Neural cell (in vitro differentiated cells): Measurements from ENCODE around the gene PAN2. TPM values are rescaled to one million over a fixed set of nuclear protein-coding genes. Genes with fewer than 3 reads are reported as not detected.

Experiments
- H2AFZ ChIP-seq: fragments of 200-600, 300-800 bp; sonication (generic), shearing (Covaris generic); 2 replicates; pipeline ENCODE4 v1.6.0; 2014; ENCODE audit warnings: low read depth, mild to moderate bottlenecking, antibody characterized with exemption, low read length, moderate library complexity
- H3F3A ChIP-seq: fragments of 200-600 bp; shearing (Covaris generic); 2 replicates; pipeline ENCODE4 v1.6.1; 2016; ENCODE audit warnings: mild to moderate bottlenecking, moderate library complexity, mixed read lengths, antibody characterized with exemption, low read length; ENCODE audit not compliant: insufficient read depth, poor library complexity, severe bottlenecking
- H3K27ac ChIP-seq: fragments of 200-600, 300-800 bp; sonication (generic), shearing (Covaris generic); 2 replicates; pipeline ENCODE4 v1.5.1; 2014; ENCODE audit warnings: mild to moderate bottlenecking, low read length, moderate library complexity
- H3K27me3 ChIP-seq: fragments of 300-800, 200-600 bp; sonication (generic), shearing (Covaris generic); 2 replicates; pipeline ENCODE4 v1.6.0; 2014; ENCODE audit warnings: mild to moderate bottlenecking, low read depth, low read length, moderate library complexity; ENCODE audit not compliant: insufficient read depth
- H3K36me3 ChIP-seq: fragments of 300-800, 200-600 bp; sonication (generic), shearing (Covaris generic); 2 replicates; pipeline ENCODE4 v1.5.1; 2014; ENCODE audit warnings: mild to moderate bottlenecking, antibody characterized with exemption, low read length, moderate library complexity; ENCODE audit not compliant: insufficient read depth
- H3K4me2 ChIP-seq: fragments of 300-800, 200-600 bp; sonication (generic), shearing (Covaris generic); 2 replicates; pipeline ENCODE4 v1.6.0; 2014; ENCODE audit warnings: mild to moderate bottlenecking, low read length
- H3K4me3 ChIP-seq: fragments of 300-800, 200-600 bp; sonication (generic), shearing (Covaris generic); 2 replicates; pipeline ENCODE4 v1.5.1; 2014; ENCODE audit warnings: mild to moderate bottlenecking, low read length, moderate library complexity
- H3K79me2 ChIP-seq: fragments of 200-600 bp; shearing (Covaris generic); replicated peaks from 2 replicates; pipeline ENCODE4 v1.6.0; 2014; ENCODE audit warnings: mild to moderate bottlenecking, low read length, moderate library complexity; ENCODE audit not compliant: insufficient read depth
- H3K9ac ChIP-seq: fragments of 300-800, 200-600 bp; sonication (generic), shearing (Covaris generic); 2 replicates; pipeline ENCODE4 v1.6.1; 2016; ENCODE audit warnings: mild to moderate bottlenecking, low read length, mixed read lengths
- H3K9me2 ChIP-seq: fragments of 200-600 bp; shearing (Covaris generic); 2 replicates; pipeline ENCODE4 v1.6.1; 2016; ENCODE audit warnings: mild to moderate bottlenecking, low read length, mixed read lengths; ENCODE audit not compliant: insufficient read depth
- H3K9me3 ChIP-seq: fragments of 200-600, 300-800 bp; sonication (generic), shearing (Covaris generic); 2 replicates; pipeline ENCODE4 v1.6.1; 2016; ENCODE audit warnings: mild to moderate bottlenecking, mixed run types, low read length, moderate library complexity, mixed read lengths
- H4K20me1 ChIP-seq: fragments of 200-600 bp; shearing (Covaris generic); 2 replicates; pipeline ENCODE4 v1.6.1; 2016; ENCODE audit warnings: mild to moderate bottlenecking, mixed run types; ENCODE audit not compliant: insufficient read depth
- EP300 ChIP-seq: fragments of 450-650 bp; conservative IDR thresholded peaks from 2 replicates; pipeline ENCODE4 v1.6.1; 2014; ENCODE audit warnings: antibody characterized with exemption, mild to moderate bottlenecking, moderate library complexity; ENCODE audit not compliant: poor library complexity, severe bottlenecking
- EZH2 ChIP-seq: fragments of 200-600, 300-800 bp; shearing (Covaris generic), sonication (generic); IDR thresholded peaks from 2 replicates; pipeline ENCODE4 v1.6.1; 2014; ENCODE audit warnings: antibody characterized with exemption, low read length, borderline replicate concordance, mild to moderate bottlenecking; ENCODE audit not compliant: insufficient read depth, poor library complexity, severe bottlenecking
- MXI1 ChIP-seq: fragments of 450-650 bp; conservative IDR thresholded peaks from 2 replicates; pipeline ENCODE4 v1.6.1; 2014; ENCODE audit warnings: antibody characterized with exemption, mild to moderate bottlenecking; ENCODE audit not compliant: poor library complexity, severe bottlenecking
- POLR2AphosphoS5 ChIP-seq: IDR thresholded peaks from 2 replicates; pipeline ENCODE4 v1.6.1; 2012
- RAD21 ChIP-seq: fragments of 450-650 bp; conservative IDR thresholded peaks from 2 replicates; pipeline ENCODE4 v1.6.1; 2014; ENCODE audit warnings: antibody characterized with exemption, mild to moderate bottlenecking, moderate library complexity
- REST ChIP-seq: IDR thresholded peaks from 2 replicates; pipeline ENCODE4 v1.6.1; 2012; ENCODE audit warnings: borderline replicate concordance
- SMC3 ChIP-seq: fragments of 450-650 bp; conservative IDR thresholded peaks from 2 replicates; pipeline ENCODE4 v1.6.1; 2014; ENCODE audit warnings: antibody characterized with exemption, mild to moderate bottlenecking, moderate library complexity; ENCODE audit not compliant: poor library complexity
- TAF1 ChIP-seq: IDR thresholded peaks from 2 replicates; pipeline ENCODE4 v1.6.1; 2012; ENCODE audit warnings: low read depth
- polyA plus RNA-seq: library from polyadenylated mRNA; depleted of rRNA; stranded (reverse); fragments of >200 nt; gene quantifications from 2 replicates; pipeline ENCODE4 v1.2.3, GENCODE V29; 2014
- TF ChIP-seq, protein P1 (sequence below): fragments of 450-650 bp; IDR thresholded peaks from 2 replicates; pipeline ENCODE4 v1.5.1; 2014; ENCODE audit warnings: antibody characterized with exemption, mild to moderate bottlenecking, moderate library complexity; ENCODE audit not compliant: poor library complexity, severe bottlenecking

Gene PAN2
- polyA plus RNA-seq, 1 donor from 2014 or later, result 63.0 TPM

DNA sequence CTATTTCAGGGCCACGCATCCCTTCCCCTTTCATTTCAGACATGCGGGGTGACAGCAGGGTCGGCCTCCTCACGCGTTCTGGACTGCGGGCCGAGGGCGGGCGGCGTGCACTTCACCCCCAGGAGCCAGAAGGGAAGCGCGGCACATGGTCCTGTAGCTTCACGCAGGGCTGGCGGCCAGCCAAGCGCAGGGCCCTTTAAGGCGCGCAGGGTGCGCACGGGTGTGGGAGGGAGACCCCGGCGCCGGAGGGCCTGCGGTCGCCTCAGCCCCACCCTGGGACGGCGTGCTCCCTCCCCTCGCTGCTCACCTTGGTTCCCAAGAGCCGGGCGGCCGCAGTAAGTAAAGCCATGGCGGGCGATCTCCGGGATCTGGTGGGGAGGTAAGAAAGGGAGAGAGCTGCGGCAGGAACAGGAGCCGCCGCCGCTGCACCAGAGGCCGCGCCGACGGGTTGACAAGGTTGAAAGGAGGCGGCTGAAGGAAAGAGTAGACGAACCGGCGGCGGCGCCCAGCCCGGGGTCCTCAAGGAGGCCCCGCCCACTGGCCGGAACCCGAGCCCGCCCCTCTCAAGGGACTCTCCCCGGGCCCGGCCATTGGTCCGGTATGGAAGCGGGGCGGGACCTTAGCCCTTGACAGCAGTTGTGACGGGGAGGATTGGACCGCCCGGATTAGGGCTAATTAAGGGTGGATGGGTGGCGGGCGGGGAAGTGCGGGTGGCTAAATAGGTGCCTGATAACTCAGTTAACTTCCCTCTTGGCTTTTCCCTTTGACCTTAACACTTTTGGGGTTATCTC, 33.8 kb downstream of the PAN2 start, which contains the start of gene CS:
TSS of gene CS (minus strand) at position 478 of the 791 bp plus-strand sequence. CDS start at position 349, 129 bp downstream.
- Histone ChIP-seq H3K9me3 (no peaks in the 10 kb centered on the region), H3K9me2 (no peaks in the 10 kb centered on the region), H3K27ac (peak within 1 kb of the TSS; percentile 74), H3K36me3 (no peaks in the 10 kb centered on the region), H4K20me1 (no peaks in the 10 kb centered on the region), H2AFZ (peak within 1 kb of the TSS; percentile 38), H3F3A (no peaks in the 10 kb centered on the region), H3K4me3 (peak within 1 kb of the TSS; percentile 99), H3K79me2 (peaks cover 26% of the 10 kb centered on the region), H3K27me3 (no peaks in the 10 kb centered on the region), H3K9ac (peak within 1 kb of the TSS; percentile 80), H3K4me2 (peak within 1 kb of the TSS; percentile 87)
- TF ChIP-seq MXI1 (peak; percentile 94), TAF1 (no peak), POLR2AphosphoS5 (peak; percentile 61), EP300 (peak; percentile 9), SMC3 (no peak), RAD21 (no peak), REST (peak; percentile 64), EZH2 (no peak)
- TF ChIP-seq, protein P1, sequence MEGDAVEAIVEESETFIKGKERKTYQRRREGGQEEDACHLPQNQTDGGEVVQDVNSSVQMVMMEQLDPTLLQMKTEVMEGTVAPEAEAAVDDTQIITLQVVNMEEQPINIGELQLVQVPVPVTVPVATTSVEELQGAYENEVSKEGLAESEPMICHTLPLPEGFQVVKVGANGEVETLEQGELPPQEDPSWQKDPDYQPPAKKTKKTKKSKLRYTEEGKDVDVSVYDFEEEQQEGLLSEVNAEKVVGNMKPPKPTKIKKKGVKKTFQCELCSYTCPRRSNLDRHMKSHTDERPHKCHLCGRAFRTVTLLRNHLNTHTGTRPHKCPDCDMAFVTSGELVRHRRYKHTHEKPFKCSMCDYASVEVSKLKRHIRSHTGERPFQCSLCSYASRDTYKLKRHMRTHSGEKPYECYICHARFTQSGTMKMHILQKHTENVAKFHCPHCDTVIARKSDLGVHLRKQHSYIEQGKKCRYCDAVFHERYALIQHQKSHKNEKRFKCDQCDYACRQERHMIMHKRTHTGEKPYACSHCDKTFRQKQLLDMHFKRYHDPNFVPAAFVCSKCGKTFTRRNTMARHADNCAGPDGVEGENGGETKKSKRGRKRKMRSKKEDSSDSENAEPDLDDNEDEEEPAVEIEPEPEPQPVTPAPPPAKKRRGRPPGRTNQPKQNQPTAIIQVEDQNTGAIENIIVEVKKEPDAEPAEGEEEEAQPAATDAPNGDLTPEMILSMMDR, result no peak

GRCh38 chr12:56299308-56299852, 34.4 kb downstream of the PAN2 start:
- Histone ChIP-seq H3K27ac (peak overlapping the region; percentile 74), H3F3A (no peaks in the 10 kb centered on the region), H3K4me3 (peak overlapping the region; percentile 99), H3K4me2 (peak overlapping the region; percentile 87), H3K9me3 (no peaks in the 10 kb centered on the region), H2AFZ (peak overlapping the region; percentile 38), H3K27me3 (no peaks in the 10 kb centered on the region), H3K9ac (peak overlapping the region; percentile 80), H3K36me3 (no peaks in the 10 kb centered on the region), H4K20me1 (no peaks in the 10 kb centered on the region), H3K9me2 (no peaks in the 10 kb centered on the region), H3K79me2 (peaks cover 26% of the 10 kb centered on the region)
- TF ChIP-seq EP300 (no peak), EZH2 (no peak), RAD21 (no peak), TAF1 (no peak), MXI1 (no peak), POLR2AphosphoS5 (no peak), REST (no peak), SMC3 (no peak)
- TF ChIP-seq, protein P1, result no peak
